PFSK-1 (cell line): ENCODE measurements around the gene PCSK6.

Experiments used
- FOXP2 ChIP-seq: optimal IDR thresholded peaks from 2 replicates; pipeline ENCODE3; 2011; ENCODE audit warnings: borderline replicate concordance, control low read depth, inconsistent platforms; ENCODE audit not compliant: insufficient read depth; ENCODE audit errors: extremely low read length, extremely low read depth
- POLR2AphosphoS5 ChIP-seq: IDR thresholded peaks from 2 replicates; pipeline ENCODE4 v1.6.1; 2012; ENCODE audit warnings: low read depth, mild to moderate bottlenecking, control low read depth, low read length, moderate library complexity
- REST ChIP-seq, 2 experiments: IDR thresholded peaks; 2 replicates each; pipeline versions ENCODE4 v1.6.1 to v1.8.0; 2011 to 2012; ENCODE audit warnings: low read depth in 2 of 2, low read length in 2 of 2, control low read depth in 1 of 2, inconsistent platforms in 1 of 2, mild to moderate bottlenecking in 1 of 2, moderate library complexity in 1 of 2; ENCODE audit not compliant: insufficient read depth in 1 of 2
- SIN3A ChIP-seq: IDR thresholded peaks from 2 replicates; pipeline ENCODE4 v1.6.1; 2012; ENCODE audit warnings: mild to moderate bottlenecking, low read length, moderate library complexity, borderline replicate concordance; ENCODE audit not compliant: insufficient read depth
- TAF1 ChIP-seq: IDR thresholded peaks from 2 replicates; pipeline ENCODE4 v1.6.1; 2012; ENCODE audit warnings: low read length, control low read depth, borderline replicate concordance; ENCODE audit not compliant: insufficient read depth

Gene PCSK6

GRCh38 chr15:101269479-101270223 is 219.9 kb downstream of the PCSK6 start:
- TF ChIP-seq TAF1 (no peak), FOXP2 (no peak), REST (IDR thresholded peaks at IDR 0.05; ENCODE audit: insufficient read depth in 1 of 2, low read depth in 2 of 2, low read length in 2 of 2) (no peak), SIN3A (no peak), POLR2AphosphoS5 (0 out of 2 replicates have a peak, but pooled peaks have one; percentile 22)

DNA sequence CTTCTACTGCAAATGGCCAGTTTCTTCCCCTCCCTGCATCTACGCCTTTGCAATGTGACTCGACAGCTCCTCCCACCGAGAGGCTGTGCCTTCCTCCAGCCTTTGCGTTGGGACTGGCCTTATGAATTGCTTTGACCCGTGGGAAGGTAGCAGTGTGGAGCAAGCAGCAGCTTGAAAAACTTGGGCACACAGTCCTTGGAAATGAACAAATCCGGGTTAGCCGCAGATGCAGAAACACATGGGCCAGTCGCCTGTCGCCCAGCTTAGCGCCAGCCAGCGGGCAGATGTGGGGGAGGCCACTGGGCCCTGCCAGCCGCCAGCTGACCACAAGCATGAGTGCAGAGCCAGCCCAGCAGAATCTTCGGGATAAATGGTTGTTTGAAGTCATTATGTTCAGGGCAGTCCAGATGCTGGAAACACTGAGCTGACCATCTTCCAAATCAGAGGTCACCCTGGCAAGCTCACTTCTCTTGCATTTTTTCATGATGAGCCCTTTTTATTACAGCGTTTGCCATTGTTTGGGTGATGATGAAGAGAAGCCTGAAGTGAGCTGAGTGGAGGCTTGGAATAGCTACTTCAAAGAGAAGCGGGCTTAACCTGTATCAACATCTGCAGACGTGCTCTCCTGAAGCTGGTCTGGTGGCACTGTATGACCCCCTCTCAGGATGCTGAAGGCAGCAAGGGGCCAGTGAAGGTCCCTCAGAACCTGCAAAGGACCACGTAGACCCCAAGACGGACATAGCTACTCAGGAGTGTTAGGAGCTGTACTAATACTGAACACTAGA is 222.0 kb downstream of the PCSK6 start:
- 0 out of 2 replicates have a peak, but pooled peaks have one; percentile 26 for TF ChIP-seq POLR2AphosphoS5
- TF ChIP-seq REST (IDR thresholded peaks at IDR 0.05; ENCODE audit: insufficient read depth in 1 of 2, low read depth in 2 of 2, low read length in 2 of 2): no peak

DNA sequence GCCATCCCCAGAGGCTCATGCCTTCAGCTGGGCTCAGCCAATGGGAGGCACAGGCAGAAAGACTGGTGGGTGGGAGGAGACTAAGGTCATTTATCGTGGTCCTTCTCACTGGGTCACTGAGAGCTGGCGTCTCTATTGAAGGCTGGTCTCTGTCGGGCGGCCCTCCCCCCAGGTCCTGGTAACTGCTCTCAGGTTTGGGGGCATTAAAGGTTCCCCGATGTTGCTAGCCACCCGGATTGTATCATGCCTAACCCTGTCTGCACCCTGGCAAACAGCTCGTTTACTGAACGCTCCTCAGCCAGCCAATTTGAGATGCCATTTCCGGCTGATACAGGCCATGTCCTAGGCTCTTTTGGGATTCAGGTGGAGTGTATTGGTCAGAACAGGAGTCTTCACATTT is 222.7 kb downstream of the PCSK6 start:
- TF ChIP-seq SIN3A (no peak), POLR2AphosphoS5 (no peak), TAF1 (no peak), REST (IDR thresholded peaks at IDR 0.05; ENCODE audit: insufficient read depth in 1 of 2, low read depth in 2 of 2, low read length in 2 of 2) (no peak), FOXP2 (no peak)

DNA sequence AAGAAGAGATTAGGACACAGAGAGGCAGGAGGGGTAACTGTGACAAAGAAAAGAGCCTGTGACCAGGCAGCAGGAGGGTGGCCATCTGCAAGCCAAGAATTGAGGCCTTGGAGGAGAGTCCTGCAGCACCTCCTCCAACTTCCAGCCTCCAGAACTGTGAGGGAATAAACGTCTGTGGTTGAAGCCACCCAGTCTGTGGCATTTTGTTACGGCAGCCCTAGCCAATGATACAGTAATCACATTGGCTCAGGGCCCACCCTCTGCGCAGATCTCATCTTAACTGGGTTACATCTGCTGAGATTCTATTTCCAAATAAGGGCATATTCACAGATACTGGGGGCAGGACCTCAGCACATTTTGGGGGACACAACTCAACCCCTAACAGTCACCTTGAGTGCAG is 223.5 kb downstream of the PCSK6 start:
- TF ChIP-seq REST (IDR thresholded peaks at IDR 0.05; ENCODE audit: insufficient read depth in 1 of 2, low read depth in 2 of 2, low read length in 2 of 2) (no peak), POLR2AphosphoS5 (no peak)
